Osteocyte (in vitro differentiated cells): ENCODE results near the gene BTG1. TPM values are rescaled to one million over a fixed set of nuclear protein-coding genes. Genes with fewer than 3 reads are reported as not detected.

Source experiments
- DNase-seq: peaks from one replicate; pipeline ENCODE4 v3.0.0; 2021; ENCODE audit warnings: mixed read lengths; ENCODE audit not compliant: unreplicated experiment; ENCODE audit errors: extremely low spot score
- H3K27ac Mint-ChIP-seq: one replicate; pipeline ENCODE4 v1.8.0; 2021; ENCODE audit warnings: mild to moderate bottlenecking, mixed read lengths; ENCODE audit not compliant: unreplicated experiment
- H3K27me3 Mint-ChIP-seq: one replicate; pipeline ENCODE4 v1.8.0; 2021; ENCODE audit warnings: mixed read lengths; ENCODE audit not compliant: unreplicated experiment
- H3K36me3 Mint-ChIP-seq: one replicate; pipeline ENCODE4 v1.8.0; 2021; ENCODE audit warnings: mixed read lengths; ENCODE audit not compliant: unreplicated experiment
- H3K4me1 Mint-ChIP-seq: one replicate; pipeline ENCODE4 v1.8.0; 2021; ENCODE audit warnings: mixed read lengths; ENCODE audit not compliant: unreplicated experiment
- H3K4me3 Mint-ChIP-seq: one replicate; pipeline ENCODE4 v1.8.0; 2021; ENCODE audit warnings: mild to moderate bottlenecking, moderate library complexity, mixed read lengths; ENCODE audit not compliant: unreplicated experiment
- H3K9me3 Mint-ChIP-seq: one replicate; pipeline ENCODE4 v1.8.0; 2021; ENCODE audit warnings: mixed read lengths; ENCODE audit not compliant: unreplicated experiment
- total RNA-seq: library from RNA; stranded (reverse); gene quantifications from 2 replicates; pipeline ENCODE4 v1.2.1, GENCODE V29; 2021
- TF ChIP-seq, protein P1 (sequence below): fragments of 200-600 bp; sonication (generic); IDR thresholded peaks from 2 replicates; pipeline ENCODE4 v1.5.0; 2021; ENCODE audit warnings: antibody characterized with exemption, mild to moderate bottlenecking, moderate library complexity

BTG1 gene
- total RNA-seq, 1 donor from 2014 or later = 121 TPM

- no peak overlapping the region for H3K27ac Mint-ChIP-seq
- TF ChIP-seq, protein P1, sequence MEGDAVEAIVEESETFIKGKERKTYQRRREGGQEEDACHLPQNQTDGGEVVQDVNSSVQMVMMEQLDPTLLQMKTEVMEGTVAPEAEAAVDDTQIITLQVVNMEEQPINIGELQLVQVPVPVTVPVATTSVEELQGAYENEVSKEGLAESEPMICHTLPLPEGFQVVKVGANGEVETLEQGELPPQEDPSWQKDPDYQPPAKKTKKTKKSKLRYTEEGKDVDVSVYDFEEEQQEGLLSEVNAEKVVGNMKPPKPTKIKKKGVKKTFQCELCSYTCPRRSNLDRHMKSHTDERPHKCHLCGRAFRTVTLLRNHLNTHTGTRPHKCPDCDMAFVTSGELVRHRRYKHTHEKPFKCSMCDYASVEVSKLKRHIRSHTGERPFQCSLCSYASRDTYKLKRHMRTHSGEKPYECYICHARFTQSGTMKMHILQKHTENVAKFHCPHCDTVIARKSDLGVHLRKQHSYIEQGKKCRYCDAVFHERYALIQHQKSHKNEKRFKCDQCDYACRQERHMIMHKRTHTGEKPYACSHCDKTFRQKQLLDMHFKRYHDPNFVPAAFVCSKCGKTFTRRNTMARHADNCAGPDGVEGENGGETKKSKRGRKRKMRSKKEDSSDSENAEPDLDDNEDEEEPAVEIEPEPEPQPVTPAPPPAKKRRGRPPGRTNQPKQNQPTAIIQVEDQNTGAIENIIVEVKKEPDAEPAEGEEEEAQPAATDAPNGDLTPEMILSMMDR = no peak
- H3K4me3 Mint-ChIP-seq = no peak overlapping the region
- H3K9me3 Mint-ChIP-seq = no peaks in the 10 kb centered on the region
- no peak for DNase-seq
- no peaks in the 10 kb centered on the region for H3K27me3 Mint-ChIP-seq
- peaks cover 11% of the 10 kb centered on the region for H3K36me3 Mint-ChIP-seq
- peaks cover 42% of the 10 kb centered on the region for H3K4me1 Mint-ChIP-seq
These were observed 16.0 kb downstream of the BTG1 start for GRCh38 chr12:92129609-92130008.

DNA sequence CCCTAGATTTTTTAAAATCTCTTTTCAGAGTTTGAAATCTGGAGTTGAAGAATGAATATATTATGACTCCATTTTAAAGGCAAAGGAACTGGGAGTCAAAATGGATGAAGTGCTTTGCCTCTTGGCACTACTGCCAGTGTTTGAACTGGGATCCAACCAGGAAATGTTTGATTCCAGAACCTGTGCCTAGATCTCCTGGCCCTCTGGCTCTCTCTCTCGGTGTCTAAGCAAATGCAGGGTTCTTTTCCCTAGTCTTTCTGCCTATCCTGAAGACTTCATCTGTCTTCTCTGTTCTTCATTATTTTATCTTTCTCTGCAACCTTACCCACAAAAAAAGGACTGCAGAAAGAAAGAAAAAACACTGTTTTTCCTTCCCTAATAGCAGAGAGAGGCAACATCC is 17.0 kb downstream of the BTG1 start:
- Mint-ChIP-seq H3K36me3 (peaks cover 11% of the 10 kb centered on the region), H3K27ac (no peak overlapping the region)

DNA sequence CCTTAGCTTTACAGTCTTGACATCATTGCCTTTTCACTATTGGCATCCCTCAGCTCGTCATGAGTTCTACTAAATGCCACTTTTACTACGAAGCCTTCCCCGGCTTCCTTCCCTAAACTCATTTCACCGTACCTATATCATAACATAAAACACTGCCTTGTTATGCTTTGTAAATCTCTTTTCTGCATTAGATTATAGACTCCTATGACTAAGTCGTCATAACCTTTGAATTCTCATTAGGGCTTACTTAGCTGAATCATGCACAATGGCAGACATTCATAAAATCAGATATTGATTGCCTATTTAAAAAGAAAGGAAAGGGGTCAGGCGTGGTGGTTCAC is 21.0 kb downstream of the BTG1 start:
- Mint-ChIP-seq H3K36me3 (peaks cover 15% of the 10 kb centered on the region), H3K27ac (no peak overlapping the region), H3K4me3 (no peak overlapping the region), H3K27me3 (no peaks in the 10 kb centered on the region), H3K4me1 (peaks cover 7% of the 10 kb centered on the region), H3K9me3 (peaks cover 18% of the 10 kb centered on the region)
- no peak for DNase-seq
- TF ChIP-seq, protein P1 = no peak

More for the DNA sequence above, 17.0 kb downstream of the BTG1 start:
- DNase-seq = no peak
- Mint-ChIP-seq H3K4me1 (peaks cover 32% of the 10 kb centered on the region), H3K4me3 (no peak overlapping the region), H3K9me3 (no peaks in the 10 kb centered on the region), H3K27me3 (no peaks in the 10 kb centered on the region)
- TF ChIP-seq, protein P1 = no peak

DNA sequence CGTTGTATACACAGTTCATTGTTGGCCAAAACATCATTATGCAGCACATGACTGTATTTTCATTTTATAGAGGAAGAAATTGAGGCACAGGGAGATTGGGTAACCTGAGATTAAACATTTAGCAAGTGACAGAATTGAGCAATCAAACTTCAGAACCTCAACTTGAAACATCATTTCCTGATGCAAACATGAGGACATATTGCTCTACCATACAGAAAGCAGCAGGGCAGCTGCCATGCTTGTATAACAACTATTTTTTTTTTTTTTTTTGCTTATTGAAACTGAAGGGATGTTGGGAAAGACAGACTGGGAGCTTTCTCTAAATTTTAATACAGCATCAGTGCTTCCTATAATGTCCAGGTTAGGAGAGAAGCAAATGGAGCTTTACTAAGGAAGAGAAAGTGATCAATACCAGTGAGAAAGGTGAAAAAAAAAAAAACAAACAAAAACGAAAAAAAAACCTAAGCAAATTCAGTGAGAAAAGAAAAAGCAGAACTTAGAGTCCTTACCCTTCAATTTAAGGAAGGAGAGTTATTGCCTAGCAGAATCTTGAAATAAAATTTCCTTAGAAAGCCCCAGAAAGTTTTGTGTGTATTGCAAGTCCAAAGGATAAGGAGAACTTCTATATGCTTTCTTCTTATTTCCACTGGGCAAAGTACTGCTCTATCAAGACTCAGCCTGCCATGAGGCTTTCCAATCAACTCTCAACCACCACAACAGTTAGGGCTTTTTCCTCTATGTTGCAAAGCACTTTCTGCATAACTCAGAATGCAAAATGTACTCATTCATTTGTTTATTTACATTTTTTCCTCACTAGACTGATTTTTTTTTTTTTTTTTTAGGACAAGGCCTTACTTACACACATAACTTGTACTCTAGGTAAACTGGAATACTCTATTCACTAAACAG is 21.6 kb downstream of the BTG1 start:
- Mint-ChIP-seq H3K27ac (no peak overlapping the region), H3K36me3 (peaks cover 16% of the 10 kb centered on the region), H3K9me3 (peaks cover 21% of the 10 kb centered on the region), H3K4me3 (no peak overlapping the region), H3K27me3 (no peaks in the 10 kb centered on the region), H3K4me1 (peaks cover 5% of the 10 kb centered on the region)
- DNase-seq = no peak
- TF ChIP-seq, protein P1 = no peak

DNA sequence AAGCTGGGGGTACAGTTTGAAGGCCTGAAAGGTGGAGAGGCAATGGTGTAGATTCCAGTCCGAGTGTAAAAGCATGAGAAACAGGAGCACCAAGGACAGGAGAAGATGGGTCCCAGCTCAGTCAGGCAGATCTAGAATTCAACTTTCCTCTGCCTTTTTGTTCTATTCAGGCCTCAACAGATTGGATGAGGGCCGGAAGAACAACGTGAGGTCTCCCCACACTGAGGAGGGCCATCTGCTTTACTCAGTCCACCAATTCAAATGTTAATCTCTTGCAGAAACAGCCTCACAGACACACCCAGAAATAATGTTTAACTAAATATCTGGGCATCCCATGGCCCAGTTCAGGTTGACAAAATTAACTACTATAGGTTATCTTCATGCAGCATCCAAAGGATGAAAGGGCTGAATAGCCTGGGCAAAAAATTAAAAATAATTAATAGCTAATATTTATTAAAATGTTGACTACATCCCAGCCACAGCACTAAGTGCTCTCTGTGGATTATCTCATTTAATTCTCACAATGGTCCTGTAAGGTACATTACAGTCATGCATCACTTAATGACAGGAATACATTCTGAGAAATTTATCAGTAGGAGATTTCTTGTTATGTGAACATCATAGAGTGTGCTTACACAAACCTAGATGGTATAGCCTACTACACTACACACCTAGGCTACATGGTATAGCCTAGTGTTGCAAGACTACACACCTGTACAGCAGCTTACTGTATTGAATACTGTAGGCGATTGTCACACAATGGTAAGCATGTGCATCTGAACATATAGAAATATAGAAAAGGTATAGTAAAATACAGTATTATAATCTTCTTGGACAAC is 22.5 kb downstream of the BTG1 start:
- H3K9me3 Mint-ChIP-seq = peaks cover 25% of the 10 kb centered on the region
- peaks cover 17% of the 10 kb centered on the region for H3K36me3 Mint-ChIP-seq
- DNase-seq = no peak
- no peaks in the 10 kb centered on the region for H3K27me3 Mint-ChIP-seq
- H3K4me1 Mint-ChIP-seq = peaks cover 5% of the 10 kb centered on the region
- no peak overlapping the region for H3K27ac Mint-ChIP-seq
- TF ChIP-seq, protein P1 = no peak
- H3K4me3 Mint-ChIP-seq = no peak overlapping the region
